GM12878 (cell line): Measurements from ENCODE around the gene TUT4. TPM values are rescaled to one million over a fixed set of nuclear protein-coding genes. Genes with fewer than 3 reads are reported as not detected.
A peak's percentile ranks its signal among the peaks of the same experiment; 100 is the strongest.

Source experiments
- ATAC-seq: fragments of 200-7000 bp; cut with Tn5 transposase; 3 replicates; pipeline ENCODE4 v1.9.1; 2020; ENCODE audit warnings: mild to moderate bottlenecking, moderate library complexity
- BruUV-seq: library from RNA; stranded (reverse); fragments of 400-500 nt; replicated peaks from 2 replicates; lab custom pipeline; 2021; lab: Mats Ljungman, UMichigan
- CTCF ChIA-PET: fragments of 300-600 bp; sonication (Branson Sonifier 250); formaldehyde crosslinking; extraction: SDS; loops from one replicate; lab custom pipeline; 2021; ENCODE audit warnings: inconsistent platforms; lab: Yijun Ruan, JAX
- POLR2A ChIA-PET: fragments of 350-600 bp; formaldehyde crosslinking; extraction: SDS; loops from one replicate; lab custom pipeline; 2021; ENCODE audit warnings: inconsistent platforms; lab: Charles Lee
- RAD21 ChIA-PET: fragments of 300-600 bp; sonication (Branson Sonifier 250); formaldehyde crosslinking; loops from one replicate; lab custom pipeline; 2023; ENCODE audit warnings: antibody characterized with exemption; ENCODE audit not compliant: unreplicated experiment; lab: Charles Lee
- SMC1A ChIA-PET: fragments of 300-600 bp; sonication (Branson Sonifier 250); formaldehyde crosslinking; loops from one replicate; lab custom pipeline; 2023; ENCODE audit not compliant: unreplicated experiment, uncharacterized antibody; lab: Charles Lee
- DNase-seq: peaks from one replicate; pipeline ENCODE4 v3.0.0-alpha.2; 2011; ENCODE audit warnings: low read depth, low spot score
- FAIRE-seq: peaks from 3 replicates; lab custom pipeline; 2011; peaks lifted over from hg19 to GRCh38; lab: Jason Lieb, UNC
- H2AFZ ChIP-seq: 2 replicates; pipeline ENCODE4 v1.6.0; 2011; ENCODE audit warnings: low read depth, low read length, control low read depth; ENCODE audit not compliant: control insufficient read depth
- H3K27ac ChIP-seq: 2 replicates; pipeline ENCODE4 v1.5.1; 2011; ENCODE audit warnings: control low read depth; ENCODE audit not compliant: control insufficient read depth, insufficient read depth
- H3K27me3 ChIP-seq, 2 experiments: replicated peaks in 1 of 2; 2 replicates each; pipeline versions ENCODE4 v1.6.0 to v1.6.1; 2011; ENCODE audit warnings: low read length in 1 of 2; ENCODE audit not compliant: control insufficient read depth in 2 of 2, insufficient read depth in 2 of 2
- H3K36me3 ChIP-seq, 2 experiments: 2 replicates each; pipeline ENCODE4 v1.5.1; 2011; ENCODE audit warnings: low read length in 1 of 2; ENCODE audit not compliant: control insufficient read depth in 2 of 2, insufficient read depth in 2 of 2
- H3K4me1 ChIP-seq: 2 replicates; pipeline ENCODE4 v1.6.1; 2011; ENCODE audit warnings: mild to moderate bottlenecking, low read length, moderate library complexity, mixed read lengths; ENCODE audit not compliant: control insufficient read depth, insufficient read depth
- H3K4me2 ChIP-seq: 2 replicates; pipeline ENCODE4 v1.6.0; 2011; ENCODE audit warnings: control low read depth; ENCODE audit not compliant: control insufficient read depth, insufficient read depth
- H3K4me3 ChIP-seq: fragments of 200-600 bp; sonication (generic); 2 replicates; pipeline ENCODE4 v1.5.1; 2016
- H3K79me2 ChIP-seq: 2 replicates; pipeline ENCODE4 v1.6.0; 2011; ENCODE audit warnings: low read length; ENCODE audit not compliant: control insufficient read depth, insufficient read depth
- H3K9ac ChIP-seq: 2 replicates; pipeline ENCODE4 v1.8.0; 2011; ENCODE audit warnings: low read length, control low read depth, mixed read lengths; ENCODE audit not compliant: control insufficient read depth, insufficient read depth
- H3K9me3 ChIP-seq: replicated peaks from 3 replicates; pipeline ENCODE4 v1.5.1; 2011; ENCODE audit warnings: mild to moderate bottlenecking, low read length; ENCODE audit not compliant: control insufficient read depth, insufficient read depth
- H4K20me1 ChIP-seq: 2 replicates; pipeline ENCODE4 v1.6.0; 2011; ENCODE audit not compliant: control insufficient read depth, insufficient read depth
- BCL3 ChIP-seq: IDR thresholded peaks from 2 replicates; pipeline ENCODE4 v1.6.1; 2011; ENCODE audit warnings: borderline replicate concordance, low read depth, mild to moderate bottlenecking, moderate library complexity, low read length; ENCODE audit not compliant: insufficient read depth, poor library complexity, severe bottlenecking
- CUX1 ChIP-seq: IDR thresholded peaks from 2 replicates; pipeline ENCODE4 v1.6.1; 2012; ENCODE audit warnings: improper control_type of control experiment, low read depth, low read length; ENCODE audit not compliant: insufficient replicate concordance
- EED ChIP-seq: sonication (generic); IDR thresholded peaks from 2 replicates; pipeline ENCODE4 v1.6.1; 2016; ENCODE audit warnings: antibody characterized with exemption, low read depth
- IKZF2 ChIP-seq, 2 experiments: fragments of 450-650 bp; IDR thresholded peaks; 2 replicates each; pipeline ENCODE4 v1.6.1; 2017; ENCODE audit warnings: mild to moderate bottlenecking in 2 of 2, moderate library complexity in 2 of 2
- LARP7 ChIP-seq: fragments of 450-650 bp; IDR thresholded peaks from 2 replicates; pipeline ENCODE4 v1.6.1; 2017; ENCODE audit warnings: mild to moderate bottlenecking
- MLLT1 ChIP-seq: fragments of 450-650 bp; IDR thresholded peaks from 2 replicates; pipeline ENCODE4 v1.6.1; 2016; ENCODE audit warnings: mild to moderate bottlenecking
- SIX5 ChIP-seq: IDR thresholded peaks from 2 replicates; pipeline ENCODE4 v1.6.1; 2011; ENCODE audit warnings: mild to moderate bottlenecking, low read depth, low read length, moderate library complexity; ENCODE audit not compliant: severe bottlenecking
- WGBS: methylation state at CpG from one replicate; pipeline ENCODE4 v1.1.6; 2016; ENCODE audit warnings: low lambda C conversion rate; ENCODE audit not compliant: insufficient replicate concordance, insufficient coverage; ENCODE audit errors: missing lambda C conversion rate; 5-methylcytosine and 5-hydroxymethylcytosine counted together
- in situ Hi-C: fragments of 300-500 bp; cut with MboI; formaldehyde crosslinking; loops from 9 replicates; pipeline ENCODE4 v1.14.3; 2018; ENCODE audit warnings: mixed read lengths
- intact Hi-C: fragments of 100-400 bp; cut with micrococcal nuclease; formaldehyde crosslinking; loops from one replicate; pipeline ENCODE4 v1.14.2; 2022; ENCODE audit not compliant: unreplicated experiment
- polyA plus RNA-seq, 11 experiments: library from polyadenylated mRNA; depleted of rRNA in 4 of 11; unstranded in 6 of 11; stranded (reverse) in 5 of 11; fragments of >200 nt; fragmentation: Nextera tagmentation in 4 of 11; fragmentation: Illumina TruSeq in 1 of 11; extraction: Ambion mirVana in 4 of 11; extraction: Trizol in 1 of 11; gene quantifications; 1 replicate in 1 of 11; 2 replicates in 10 of 11; pipeline versions ENCODE4 v1.2.1 to v1.2.3, GENCODE V29; 2011 to 2016; ENCODE audit warnings: inconsistent platforms in 2 of 11, missing spikeins in 2 of 11, low read depth in 1 of 11
- total RNA-seq, 4 experiments: library from RNA; depleted of rRNA in 3 of 4; stranded (reverse); fragments of >200 nt in 3 of 4; fragmentation: Illumina TruSeq in 1 of 4; extraction: Trizol in 1 of 4; gene quantifications; 2 replicates each; pipeline versions ENCODE4 v1.2.1 to v1.2.3, GENCODE V29; 2013 to 2021

TUT4 gene
- total and polyA plus RNA-seq, 10 of the 15 experiments (the other 5 are each of a cell fraction or from before 2014, with no cell fraction given): 9.4 to 40.7 (median 27.6) TPM

- ATAC-seq (no peak), DNase-seq (no peak), FAIRE-seq (no peak)
- no peak overlapping the region for H3K4me3 ChIP-seq
- intact Hi-C loops (loop anchor here (10.0 kb wide), 1 partner anchor 134 kb away; no protein-coding TSS in a partner anchor), in situ Hi-C loops (no loop called here)
- H2AFZ ChIP-seq: no peak overlapping the region
- ChIA-PET SMC1A (interaction anchor here (1.0 to 1.6 kb wide), 4 partner anchors 18 to 109 kb away, joined by 3 to 5 read pairs (median 4); no protein-coding TSS in a partner anchor), RAD21 (interaction anchor here (0.9 to 1.7 kb wide), 3 partner anchors 17 to 115 kb away, joined by 3 to 5 read pairs (median 3); no protein-coding TSS in a partner anchor), CTCF (interaction anchor here (1.4 kb wide), 1 partner anchor 145 kb away, joined by 3 read pairs; no protein-coding TSS in a partner anchor), POLR2A (interaction anchor here (1.3 to 1.4 kb wide), 2 partner anchors 18 to 147 kb away, joined by 3 to 7 read pairs; no protein-coding TSS in a partner anchor)
- no peaks in the 10 kb centered on the region; the same call in 1 of the 3 replicates for H3K9me3 ChIP-seq
- no TSS peak for BruUV-seq
- no peak overlapping the region for H3K9ac ChIP-seq
- TF ChIP-seq SIX5: no peak
- H3K4me2 ChIP-seq: peak overlapping the region; percentile 31
- H3K36me3 ChIP-seq: no peaks in the 10 kb centered on the region
- H3K27ac ChIP-seq: no peak overlapping the region
- peaks cover 4% of the 10 kb centered on the region for H3K4me1 ChIP-seq
- 98% methylated on average over 6 of the region's 7 CpGs for WGBS
- 0 out of 4 replicates have a peak, but pooled peaks cover 0 to 6% of the 10 kb centered on the region in 2 experiments for H3K27me3 ChIP-seq
- H3K79me2 ChIP-seq: peaks cover 52% of the 10 kb centered on the region
- H4K20me1 ChIP-seq: no peaks in the 10 kb centered on the region; the same call in 1 of the 2 replicates
Observed at GRCh38 chr1:52550447-52550846, 2.4 kb downstream of the TUT4 start.

- ChIA-PET POLR2A (no interaction called here), RAD21 (no interaction called here), CTCF (no interaction called here), SMC1A (interaction anchor here (0.7 to 2.2 kb wide), 8 partner anchors 16 to 519 kb away, joined by 3 to 11 read pairs (median 4); no protein-coding TSS in a partner anchor)
- peak overlapping the region; percentile 38; the same call in 1 of the 2 replicates for H3K4me2 ChIP-seq
- H4K20me1 ChIP-seq: no peaks in the 10 kb centered on the region; the same call in 1 of the 2 replicates
- no peak for DNase-seq
- in situ Hi-C loops: no loop called here
- TF ChIP-seq CUX1 (no peak), MLLT1 (no peak), LARP7 (no peak), IKZF2 (IDR thresholded peaks at IDR 0.05) (0 out of 4 replicates have a peak, but pooled peaks of 1 of the 2 experiments have one; percentile 15), EED (no peak), BCL3 (no peak)
- H3K4me1 ChIP-seq: peaks cover 4% of the 10 kb centered on the region
- intact Hi-C loops: loop anchor here (10.0 kb wide), 1 partner anchor 296 kb away; the partner anchor contains the start of gene ZYG11A
- peaks cover 59% of the 10 kb centered on the region for H3K79me2 ChIP-seq
- FAIRE-seq: no peak
- no peak overlapping the region for H3K4me3 ChIP-seq
- ATAC-seq: no peak
- H2AFZ ChIP-seq: no peak overlapping the region
- no peak overlapping the region for H3K27ac ChIP-seq
- no TSS peak for BruUV-seq
- no peaks in the 10 kb centered on the region for H3K36me3 ChIP-seq
- H3K9me3 ChIP-seq: peaks cover 5% of the 10 kb centered on the region; the same call in 2 of the 3 replicates
- 0 out of 4 replicates have a peak, but pooled peaks cover 0 to 3% of the 10 kb centered on the region in 2 experiments for H3K27me3 ChIP-seq
- H3K9ac ChIP-seq: no peak overlapping the region
Observed at GRCh38 chr1:52549267-52549666, 3.6 kb downstream of the TUT4 start.
